HG03469 (cell line): Measurements from ENCODE around the gene LCNL1.

Experiments used
- ATAC-seq: cut with Tn5 transposase; IDR thresholded peaks from one replicate; pipeline ENCODE4 v1.9.1; 2021; ENCODE audit warnings: mild to moderate bottlenecking, moderate library complexity, moderate number of reproducible peaks; ENCODE audit not compliant: unreplicated experiment

The LCNL1 gene

DNA sequence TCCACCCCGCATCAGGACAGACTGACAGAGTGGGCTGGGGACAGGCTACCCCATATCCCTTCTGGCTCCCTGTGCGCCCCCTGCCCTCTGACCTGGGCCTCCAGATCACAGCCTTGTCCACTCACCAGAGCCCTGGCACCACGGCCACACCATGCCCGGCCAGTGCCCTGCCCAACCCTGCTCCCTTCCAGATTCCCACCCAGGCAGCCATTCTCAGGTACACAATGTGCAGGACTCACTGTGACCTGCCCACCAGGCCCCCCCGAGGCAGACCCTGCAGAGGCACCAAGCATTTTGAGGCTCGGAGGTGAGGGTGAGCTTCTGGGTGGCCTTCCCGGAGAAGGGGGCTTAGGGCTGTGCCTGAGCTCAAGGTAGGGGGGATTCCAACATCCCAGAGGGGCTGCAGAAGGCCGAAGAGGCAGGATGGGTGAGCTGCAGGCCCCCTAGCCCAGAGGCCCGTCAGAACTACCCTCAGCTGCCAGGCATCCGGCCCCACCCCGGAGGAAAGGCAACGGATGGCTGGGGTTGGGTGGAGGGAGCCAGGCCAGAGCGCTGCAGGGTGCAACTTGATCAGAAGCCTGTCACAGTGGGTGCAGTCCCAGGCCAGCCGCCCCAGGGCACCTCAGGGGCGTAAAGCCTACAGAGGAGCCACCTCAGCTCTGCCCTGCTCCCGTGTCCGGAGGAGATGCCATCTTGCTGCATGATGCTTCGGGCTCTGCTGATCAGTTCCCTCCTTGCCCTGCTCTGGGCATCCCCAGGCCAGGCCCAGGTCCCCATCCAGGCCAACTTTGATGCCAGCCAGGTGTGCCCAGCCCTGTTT is at the start of gene LCNL1:
LCNL1 (plus strand) TSS at position 762 of the 820 bp plus-strand sequence. CDS start 594 bp downstream, outside the sequence.
- ATAC-seq, result no peak

- ATAC-seq, result no peak
These were observed 48.5 kb upstream of the LCNL1 start for GRCh38 chr9:136934277-136934676.

DNA sequence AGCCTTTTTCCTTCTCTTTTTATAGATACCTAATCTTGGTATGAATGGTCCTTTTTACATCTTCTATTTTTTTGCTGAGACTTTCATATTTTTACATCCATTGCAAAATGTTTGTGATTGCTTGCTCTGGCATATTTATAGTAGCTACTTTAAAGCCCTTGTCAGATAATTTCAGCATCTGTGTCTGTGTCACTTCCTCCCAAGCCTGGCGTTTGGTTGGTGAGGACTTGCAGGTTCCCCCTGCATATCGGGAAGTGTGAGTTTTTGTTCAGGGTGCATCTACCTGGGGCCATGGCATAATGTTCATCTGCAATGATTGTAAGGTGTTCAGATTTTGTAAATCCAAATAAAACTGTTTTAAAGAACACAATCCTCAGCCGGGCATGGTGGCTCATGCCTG is 47.1 kb upstream of the LCNL1 start:
- ATAC-seq, result no peak

DNA sequence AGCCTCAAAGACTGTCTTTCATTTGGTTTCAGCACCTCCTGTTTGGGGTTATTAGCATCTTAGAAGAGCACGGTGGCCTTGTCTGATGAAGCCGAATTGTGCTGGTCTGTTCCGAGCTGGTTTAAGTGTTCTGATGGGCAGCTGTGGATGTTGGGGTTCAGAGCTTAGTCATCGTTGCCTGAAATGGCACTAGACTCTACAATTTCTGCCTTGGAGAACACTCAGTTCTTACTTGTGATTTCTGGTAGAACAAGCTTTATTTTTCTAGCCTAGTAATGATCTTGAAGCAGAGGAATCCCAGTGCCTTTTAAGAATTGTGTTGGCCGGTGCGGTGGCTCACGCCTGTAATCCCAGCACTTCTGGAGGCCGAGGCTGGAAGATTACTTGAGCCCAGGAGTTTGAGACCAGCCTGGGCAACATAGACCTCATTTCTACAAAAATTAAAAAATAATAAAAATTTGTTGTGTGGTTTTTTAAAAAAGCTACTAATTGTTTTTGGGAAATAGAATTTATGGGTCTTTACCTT is 46.1 kb upstream of the LCNL1 start:
- ATAC-seq, result no peak

DNA sequence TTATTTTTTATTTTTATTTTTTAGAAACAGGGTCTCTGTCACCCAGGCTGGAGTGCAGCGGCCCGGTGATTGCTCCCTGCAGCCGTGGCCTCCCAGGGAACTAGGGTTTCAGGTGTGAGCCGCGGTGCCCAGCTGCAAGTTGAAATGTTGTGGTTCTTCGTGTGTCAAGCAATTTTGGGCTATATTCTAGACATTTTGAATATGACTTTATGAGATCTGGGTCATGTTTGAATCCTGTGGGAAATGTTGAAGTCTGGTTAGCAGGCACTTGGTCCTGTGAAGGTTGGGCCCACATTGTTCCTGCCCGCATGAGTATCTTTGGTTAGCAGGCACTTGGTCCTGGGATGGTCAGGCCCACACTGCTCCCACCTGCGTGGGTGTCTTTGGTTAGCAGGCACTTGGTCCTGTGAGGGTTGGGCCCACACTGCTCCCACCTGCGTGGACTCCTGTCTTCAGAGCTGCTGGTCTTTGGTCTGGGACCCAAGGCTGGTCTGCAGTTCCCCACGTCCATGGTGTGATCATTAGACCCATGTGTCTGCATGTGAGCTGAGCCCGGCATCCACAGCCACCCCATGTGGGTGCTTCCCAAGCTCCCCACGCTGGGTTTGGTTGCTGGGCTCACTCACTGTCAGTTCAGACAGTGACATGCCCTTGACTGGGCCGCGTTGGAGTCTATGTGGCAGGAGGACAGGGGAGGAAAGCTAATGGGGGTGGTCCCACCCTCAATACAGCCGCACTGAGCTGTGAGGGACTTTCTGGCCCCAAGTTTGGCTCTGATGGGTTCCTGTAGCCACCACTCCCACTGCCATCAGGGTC is 45.4 kb upstream of the LCNL1 start:
- ATAC-seq, result no peak

DNA sequence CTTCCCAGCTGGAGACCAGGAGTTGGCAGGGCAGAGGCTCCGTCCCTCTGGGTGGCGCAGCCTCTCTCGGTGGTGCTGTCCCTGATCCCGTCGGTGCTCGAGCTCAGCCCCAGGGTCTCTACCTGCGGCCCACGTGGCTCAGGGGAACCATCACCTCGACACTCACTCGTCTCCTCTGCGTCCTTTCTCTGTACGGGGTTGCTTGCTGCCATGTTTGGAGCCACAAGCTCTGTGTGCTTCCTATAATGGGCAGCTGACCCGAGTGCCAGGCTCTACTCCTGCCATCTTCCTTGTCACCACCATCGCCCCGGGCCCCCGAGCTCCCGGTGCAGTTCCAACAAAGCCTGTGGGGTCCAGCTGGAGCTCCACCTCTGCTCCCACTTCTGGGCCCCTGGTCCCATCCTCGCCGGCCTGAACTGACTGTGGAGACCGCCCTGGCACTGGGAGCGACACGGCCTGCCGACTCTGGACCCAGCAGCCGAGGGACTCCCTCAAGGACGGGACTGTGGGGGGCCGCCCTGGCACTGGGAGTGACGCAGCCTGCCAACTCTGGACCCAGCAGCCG is 43.3 kb upstream of the LCNL1 start:
- ATAC-seq, result no peak

DNA sequence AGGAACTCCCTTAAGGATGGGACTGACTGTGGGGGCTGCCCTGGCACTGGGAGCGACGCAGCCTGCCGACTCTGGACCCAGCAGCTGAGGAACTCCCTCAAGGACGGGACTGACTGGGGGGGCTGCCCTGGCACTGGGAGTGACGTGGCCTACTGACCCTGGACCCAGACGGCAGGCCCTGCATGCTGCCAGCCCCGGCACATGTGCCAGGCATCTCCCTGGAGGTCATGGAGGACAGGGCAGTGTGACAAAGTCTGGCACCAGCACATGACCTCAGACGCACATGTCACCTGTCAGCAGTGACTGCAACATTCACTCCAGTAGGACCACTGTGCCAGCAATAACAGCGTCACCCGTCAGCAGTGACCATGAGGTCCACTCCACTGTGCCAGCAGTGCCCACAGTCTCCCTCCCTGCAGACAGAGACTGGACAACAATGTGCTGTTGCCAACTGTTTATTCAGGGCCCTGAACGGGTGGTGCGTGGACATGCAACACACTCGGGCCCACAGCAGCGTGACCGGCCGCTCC is 42.7 kb upstream of the LCNL1 start:
- ATAC-seq, result no peak

GRCh38 chr9:136940526-136941230 is 42.1 kb upstream of the LCNL1 start:
- ATAC-seq, result no peak

GRCh38 chr9:136941231-136942111 is 41.3 kb upstream of the LCNL1 start:
- no peak for ATAC-seq

- no peak for ATAC-seq
These were observed 40.5 kb upstream of the LCNL1 start for GRCh38 chr9:136942112-136942880.

DNA sequence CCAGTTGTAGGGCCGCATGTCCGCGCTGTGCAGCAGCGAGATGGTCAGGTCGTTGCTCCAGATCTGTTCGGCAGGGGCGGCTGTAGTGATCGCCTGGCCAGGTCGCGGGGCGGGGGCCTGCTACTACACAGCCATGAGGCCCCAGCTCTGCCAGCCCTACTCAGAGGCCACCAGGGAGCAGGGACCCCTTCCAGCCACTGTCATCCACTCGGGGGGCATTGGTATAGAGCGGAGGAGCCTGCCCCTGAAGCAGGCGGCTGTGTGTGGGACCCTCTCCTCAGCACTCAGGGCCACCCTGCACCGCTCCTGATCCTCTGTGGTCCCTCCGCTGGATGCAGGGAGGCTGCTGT is 39.9 kb upstream of the LCNL1 start:
- no peak for ATAC-seq

GRCh38 chr9:136943291-136944211 is 39.2 kb upstream of the LCNL1 start:
- ATAC-seq, result peak; percentile 10

DNA sequence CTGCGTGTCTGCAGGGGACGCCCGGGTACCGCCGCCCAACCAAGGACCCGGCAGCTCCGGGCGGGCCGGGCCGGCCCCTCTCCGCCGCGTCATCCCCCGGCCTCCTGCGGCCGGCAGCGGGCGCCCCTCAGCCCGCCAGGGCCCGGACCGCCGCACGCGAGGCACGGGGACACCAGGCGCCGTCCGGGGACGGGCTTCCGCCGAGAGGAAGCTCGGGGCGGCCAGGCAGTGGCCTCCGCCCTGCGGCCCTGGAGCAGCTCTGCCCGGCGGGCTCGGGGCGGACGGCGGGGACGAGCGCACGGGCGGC is 38.6 kb upstream of the LCNL1 start:
- ATAC-seq, result no peak

DNA sequence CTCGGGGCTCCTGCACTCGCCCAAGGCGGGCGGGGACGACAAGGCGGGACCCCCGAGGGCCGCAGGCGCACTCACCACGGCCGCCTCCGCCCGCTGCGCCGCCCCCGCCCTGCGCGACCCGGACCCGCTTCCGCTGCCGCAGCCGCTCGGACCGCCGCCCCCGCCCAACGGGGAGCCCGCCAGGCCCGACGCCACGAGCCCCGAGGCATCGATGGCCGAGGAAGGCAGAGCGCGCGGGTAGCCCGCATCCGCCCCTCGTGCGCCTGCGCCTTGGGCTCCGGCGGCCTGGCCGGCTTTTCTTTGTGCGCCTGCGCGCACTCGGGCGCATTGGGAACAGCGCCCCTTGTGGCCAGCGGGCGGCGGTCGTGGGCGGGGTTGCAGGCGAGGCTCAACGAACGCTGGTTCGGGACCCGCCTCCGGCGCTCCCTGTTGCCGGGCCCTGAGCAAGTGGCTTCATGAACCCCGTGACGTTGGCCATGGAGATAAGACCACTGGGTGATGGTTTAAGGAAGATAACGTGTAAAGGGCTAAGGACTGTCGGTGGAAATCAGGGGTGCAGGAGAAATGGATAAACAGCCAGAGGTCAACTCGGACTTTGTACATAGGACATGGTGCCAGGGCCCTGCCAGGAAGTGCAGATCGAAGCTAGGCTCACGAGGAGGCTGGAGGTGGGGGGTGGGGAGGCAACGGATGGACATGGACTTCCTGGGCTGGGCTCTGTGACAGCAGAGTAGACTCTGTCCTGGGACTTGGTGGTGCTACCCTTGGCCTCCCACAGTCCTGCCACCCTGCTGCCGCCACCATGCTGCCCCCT is 38.1 kb upstream of the LCNL1 start, which contains the start of the genes C8G and FBXW5:
C8G (plus strand) TSS at position 725 of the 814 bp plus-strand sequence; CDS start at position 803, 78 bp downstream.
FBXW5 (minus strand) TSS at position 220 of the 814 bp plus-strand sequence. CDS start 655 bp downstream, outside the sequence.
- ATAC-seq, result peak; percentile 60

- ATAC-seq, result no peak
These were observed 37.2 kb upstream of the LCNL1 start for GRCh38 chr9:136945333-136946227.
